Chondrocyte (in vitro differentiated cells): ENCODE data around the gene NQO2. TPM values are rescaled to one million over a fixed set of nuclear protein-coding genes. Genes with fewer than 3 reads are reported as not detected.

Source experiments
- DNase-seq: peaks from one replicate; pipeline ENCODE4 v3.0.0; 2021; ENCODE audit warnings: mixed read lengths, low spot score
- H3K27ac Mint-ChIP-seq: one replicate; pipeline ENCODE4 v1.8.0; 2021; ENCODE audit warnings: mild to moderate bottlenecking, moderate library complexity, mixed read lengths; ENCODE audit not compliant: unreplicated experiment
- H3K27me3 Mint-ChIP-seq: 2 replicates; pipeline ENCODE4 v1.8.0; 2021; ENCODE audit warnings: low read depth, mixed read lengths
- H3K36me3 Mint-ChIP-seq: 2 replicates; pipeline ENCODE4 v1.8.0; 2021; ENCODE audit warnings: low read depth, mixed read lengths
- H3K4me1 Mint-ChIP-seq: 2 replicates; pipeline ENCODE4 v1.8.0; 2021; ENCODE audit warnings: low read depth, mild to moderate bottlenecking, mixed read lengths
- H3K4me3 Mint-ChIP-seq: one replicate; pipeline ENCODE4 v1.8.0; 2021; ENCODE audit warnings: mild to moderate bottlenecking, moderate library complexity, mixed read lengths; ENCODE audit not compliant: unreplicated experiment
- H3K9me3 Mint-ChIP-seq: 2 replicates; pipeline ENCODE4 v1.8.0; 2021; ENCODE audit warnings: low read depth, mixed read lengths
- CTCF ChIP-seq: fragments of 200-600 bp; sonication (generic); IDR thresholded peaks from 2 replicates; pipeline ENCODE4 v1.5.0; 2021; ENCODE audit warnings: antibody characterized with exemption, mild to moderate bottlenecking, moderate library complexity
- total RNA-seq: library from RNA; stranded (reverse); gene quantifications from 3 replicates; pipeline ENCODE4 v1.2.1, GENCODE V29; 2021

The NQO2 gene
- total RNA-seq, 1 donor from 2014 or later = 35.1 TPM

- Mint-ChIP-seq H3K9me3 (no peaks in the 10 kb centered on the region), H3K4me3 (no peak overlapping the region), H3K4me1 (peaks cover 38% of the 10 kb centered on the region), H3K27ac (peak overlapping the region; percentile 43), H3K27me3 (no peaks in the 10 kb centered on the region), H3K36me3 (peaks cover 7% of the 10 kb centered on the region)
- TF ChIP-seq CTCF = no peak
- no peak for DNase-seq
Measured at GRCh38 chr6:2956930-2957685, 42.6 kb upstream of the NQO2 start.

- no peak overlapping the region for H3K27ac Mint-ChIP-seq
- no peaks in the 10 kb centered on the region for H3K27me3 Mint-ChIP-seq
- peaks cover 4% of the 10 kb centered on the region for H3K36me3 Mint-ChIP-seq
- H3K4me3 Mint-ChIP-seq = no peak overlapping the region
- DNase-seq = no peak
- no peaks in the 10 kb centered on the region for H3K9me3 Mint-ChIP-seq
- no peak for TF ChIP-seq CTCF
- peaks cover 32% of the 10 kb centered on the region for H3K4me1 Mint-ChIP-seq
Measured at GRCh38 chr6:2957696-2958330, 41.9 kb upstream of the NQO2 start.

GRCh38 chr6:2958331-2958711 lies 41.4 kb upstream of the NQO2 start:
- no peaks in the 10 kb centered on the region for H3K9me3 Mint-ChIP-seq
- H3K27me3 Mint-ChIP-seq = no peaks in the 10 kb centered on the region
- no peak for TF ChIP-seq CTCF
- peaks cover 29% of the 10 kb centered on the region for H3K4me1 Mint-ChIP-seq
- no peak overlapping the region for H3K4me3 Mint-ChIP-seq
- DNase-seq = no peak
- peaks cover 3% of the 10 kb centered on the region for H3K36me3 Mint-ChIP-seq
- no peak overlapping the region for H3K27ac Mint-ChIP-seq

GRCh38 chr6:2958776-2959175 lies 40.9 kb upstream of the NQO2 start:
- no peaks in the 10 kb centered on the region for H3K9me3 Mint-ChIP-seq
- no peaks in the 10 kb centered on the region for H3K27me3 Mint-ChIP-seq
- H3K27ac Mint-ChIP-seq = no peak overlapping the region
- peaks cover 3% of the 10 kb centered on the region for H3K36me3 Mint-ChIP-seq
- DNase-seq = no peak
- TF ChIP-seq CTCF = no peak
- no peak overlapping the region for H3K4me3 Mint-ChIP-seq
- peaks cover 29% of the 10 kb centered on the region for H3K4me1 Mint-ChIP-seq

GRCh38 chr6:2959909-2960719 lies 39.6 kb upstream of the NQO2 start:
- Mint-ChIP-seq H3K9me3 (no peaks in the 10 kb centered on the region), H3K4me1 (peaks cover 29% of the 10 kb centered on the region), H3K36me3 (peaks cover 3% of the 10 kb centered on the region), H3K27ac (peak overlapping the region; percentile 92), H3K4me3 (peak overlapping the region; percentile 29), H3K27me3 (no peaks in the 10 kb centered on the region)
- DNase-seq = no peak
- no peak for TF ChIP-seq CTCF
